Caco-2 (cell line): Measurements from ENCODE around the gene ARHGAP44. TPM values are rescaled to one million over a fixed set of nuclear protein-coding genes. Genes with fewer than 3 reads are reported as not detected.

Source experiments
- BruUV-seq: library from RNA; stranded (reverse); fragments of 400-500 nt; replicated peaks from 2 replicates; lab custom pipeline; 2021; lab: Mats Ljungman, UMichigan
- CTCF ChIA-PET: fragments of 300-600 bp; sonication (Branson Sonifier 250); formaldehyde crosslinking; loops from one replicate; lab custom pipeline; 2022; ENCODE audit warnings: antibody characterized with exemption; lab: Charles Lee
- POLR2A ChIA-PET: fragments of 300-600 bp; sonication (Branson Sonifier 250); formaldehyde crosslinking; loops from one replicate; lab custom pipeline; 2022; ENCODE audit warnings: antibody characterized with exemption; lab: Charles Lee
- DNase-seq, 2 experiments: peaks; one replicate each; pipeline versions ENCODE4 v3.0.0 to v3.0.0-alpha.2; 2020 to 2022
- H3K27me3 ChIP-seq: replicated peaks from 2 replicates; pipeline ENCODE4 v1.6.0; 2011; ENCODE audit warnings: low read length; ENCODE audit not compliant: control insufficient read depth, insufficient read depth
- H3K36me3 ChIP-seq: 2 replicates; pipeline ENCODE4 v1.5.1; 2011; ENCODE audit warnings: low read length; ENCODE audit not compliant: control insufficient read depth, insufficient read depth
- H3K4me1 ChIP-seq: fragments of 250-450 bp; sonication (Bioruptor Pico); 2 replicates; pipeline ENCODE4 v1.5.1; 2020; ENCODE audit warnings: mild to moderate bottlenecking
- H3K4me3 ChIP-seq: 2 replicates; pipeline ENCODE4 v1.5.1; 2011; ENCODE audit warnings: low read depth, mild to moderate bottlenecking, control low read depth, low read length
- H3K9me3 ChIP-seq: fragments of 250-450 bp; sonication (Bioruptor Pico); 2 replicates; pipeline ENCODE4 v1.5.1; 2020; ENCODE audit warnings: mild to moderate bottlenecking, moderate library complexity
- H3K27ac Mint-ChIP-seq: one replicate; pipeline ENCODE4 v1.8.0; 2022; ENCODE audit warnings: mixed read lengths; ENCODE audit not compliant: unreplicated experiment
- H3K27me3 Mint-ChIP-seq: one replicate; pipeline ENCODE4 v1.8.0; 2022; ENCODE audit warnings: mixed read lengths; ENCODE audit not compliant: insufficient read depth, unreplicated experiment
- H3K36me3 Mint-ChIP-seq: one replicate; pipeline ENCODE4 v1.8.0; 2022; ENCODE audit warnings: mild to moderate bottlenecking, mixed read lengths; ENCODE audit not compliant: insufficient read depth, unreplicated experiment
- H3K4me1 Mint-ChIP-seq: one replicate; pipeline ENCODE4 v1.8.0; 2022; ENCODE audit warnings: low read depth, mixed read lengths; ENCODE audit not compliant: unreplicated experiment
- H3K4me3 Mint-ChIP-seq: one replicate; pipeline ENCODE4 v1.8.0; 2022; ENCODE audit warnings: mild to moderate bottlenecking, moderate library complexity, mixed read lengths; ENCODE audit not compliant: unreplicated experiment
- H3K9me3 Mint-ChIP-seq: one replicate; pipeline ENCODE4 v1.8.0; 2022; ENCODE audit warnings: mixed read lengths; ENCODE audit not compliant: unreplicated experiment
- CTCF ChIP-seq, 2 experiments: fragments of 200-600 bp in 1 of 2; IDR thresholded peaks; 1 replicate in 1 of 2; 2 replicates in 1 of 2; pipeline versions ENCODE4 v1.5.1 to v1.8.0; 2011 to 2022; ENCODE audit warnings: antibody characterized with exemption in 1 of 2, control low read depth in 1 of 2, inconsistent platforms in 1 of 2, low read depth in 1 of 2, low read length in 1 of 2, mild to moderate bottlenecking in 1 of 2, moderate library complexity in 1 of 2; ENCODE audit not compliant: insufficient read depth in 1 of 2, severe bottlenecking in 1 of 2, unreplicated experiment in 1 of 2
- intact Hi-C: fragments of 100-400 bp; cut with micrococcal nuclease; formaldehyde crosslinking; loops from one replicate; pipeline ENCODE4 v1.10.0; 2022; ENCODE audit not compliant: unreplicated experiment
- total RNA-seq: library from RNA; stranded (reverse); gene quantifications from 2 replicates; pipeline ENCODE4 v1.2.3, GENCODE V29; 2022

ARHGAP44 gene
- total RNA-seq, 1 experiment from 2014 or later = 4.5 TPM

- H3K9me3 Mint-ChIP-seq = no peaks in the 10 kb centered on the region
- no peaks in the 10 kb centered on the region for H3K36me3 ChIP-seq
- DNase-seq = no peak
- ChIA-PET POLR2A (no interaction called here), CTCF (no interaction called here)
- no peaks in the 10 kb centered on the region for H3K27me3 ChIP-seq
- H3K9me3 ChIP-seq = no peaks in the 10 kb centered on the region
- TF ChIP-seq CTCF (IDR thresholded peaks at IDR 0.05; ENCODE audit: insufficient read depth in 1 of 2, low read depth in 1 of 2, low read length in 1 of 2, severe bottlenecking in 1 of 2, unreplicated experiment in 1 of 2) = no peak
- BruUV-seq = no TSS peak
- no peaks in the 10 kb centered on the region for H3K27me3 Mint-ChIP-seq
- H3K27ac Mint-ChIP-seq = no peak overlapping the region
- no peaks in the 10 kb centered on the region for H3K4me1 ChIP-seq
- peaks cover 5% of the 10 kb centered on the region for H3K36me3 Mint-ChIP-seq
- no peak overlapping the region for H3K4me3 Mint-ChIP-seq
- intact Hi-C loops = no loop called here
- no peaks in the 10 kb centered on the region for H3K4me1 Mint-ChIP-seq
- no peak overlapping the region for H3K4me3 ChIP-seq
These were observed 49.7 kb downstream of the ARHGAP44 start for GRCh38 chr17:12839042-12839441.

- ChIA-PET CTCF (no interaction called here), POLR2A (no interaction called here)
- no peak for TF ChIP-seq CTCF (IDR thresholded peaks at IDR 0.05; ENCODE audit: insufficient read depth in 1 of 2, low read depth in 1 of 2, low read length in 1 of 2, severe bottlenecking in 1 of 2, unreplicated experiment in 1 of 2)
- DNase-seq = no peak
- Histone ChIP-seq H3K27me3 (no peaks in the 10 kb centered on the region), H3K9me3 (no peaks in the 10 kb centered on the region), H3K36me3 (no peaks in the 10 kb centered on the region), H3K4me1 (no peaks in the 10 kb centered on the region), H3K4me3 (no peak overlapping the region)
- no peaks in the 10 kb centered on the region for H3K9me3 Mint-ChIP-seq
- H3K4me1 Mint-ChIP-seq = no peaks in the 10 kb centered on the region
- no peak overlapping the region for H3K4me3 Mint-ChIP-seq
- H3K36me3 Mint-ChIP-seq = no peaks in the 10 kb centered on the region
- no peak overlapping the region for H3K27ac Mint-ChIP-seq
- no TSS peak for BruUV-seq
- H3K27me3 Mint-ChIP-seq = no peaks in the 10 kb centered on the region
- intact Hi-C loops = no loop called here
These were observed 53.6 kb downstream of the ARHGAP44 start for GRCh38 chr17:12842936-12843335.

- TF ChIP-seq CTCF (IDR thresholded peaks at IDR 0.05; ENCODE audit: insufficient read depth in 1 of 2, low read depth in 1 of 2, low read length in 1 of 2, severe bottlenecking in 1 of 2, unreplicated experiment in 1 of 2) = no peak
- Mint-ChIP-seq H3K9me3 (no peaks in the 10 kb centered on the region), H3K4me1 (no peaks in the 10 kb centered on the region), H3K4me3 (no peak overlapping the region), H3K27ac (no peak overlapping the region), H3K36me3 (no peaks in the 10 kb centered on the region), H3K27me3 (no peaks in the 10 kb centered on the region)
- POLR2A ChIA-PET = no interaction called here
- CTCF ChIA-PET = no interaction called here
- Histone ChIP-seq H3K36me3 (no peaks in the 10 kb centered on the region), H3K4me1 (no peaks in the 10 kb centered on the region), H3K9me3 (no peaks in the 10 kb centered on the region), H3K4me3 (no peak overlapping the region), H3K27me3 (no peaks in the 10 kb centered on the region)
- BruUV-seq = no TSS peak
- intact Hi-C loops = no loop called here
- DNase-seq = no peak
These were observed 61.7 kb downstream of the ARHGAP44 start for GRCh38 chr17:12850996-12851395.
